Measurements from ENCODE around the gene APOBEC3A. TPM values are rescaled to one million over a fixed set of nuclear protein-coding genes. Genes with fewer than 3 reads are reported as not detected.
"Not testable (repeated sequence)": the region's sequence is repeated elsewhere in the genome, so short reads cannot be mapped to it uniquely, and the experiment has no call there.

The APOBEC3A gene
- polyA plus RNA-seq, 1 experiment = not detected

DNA sequence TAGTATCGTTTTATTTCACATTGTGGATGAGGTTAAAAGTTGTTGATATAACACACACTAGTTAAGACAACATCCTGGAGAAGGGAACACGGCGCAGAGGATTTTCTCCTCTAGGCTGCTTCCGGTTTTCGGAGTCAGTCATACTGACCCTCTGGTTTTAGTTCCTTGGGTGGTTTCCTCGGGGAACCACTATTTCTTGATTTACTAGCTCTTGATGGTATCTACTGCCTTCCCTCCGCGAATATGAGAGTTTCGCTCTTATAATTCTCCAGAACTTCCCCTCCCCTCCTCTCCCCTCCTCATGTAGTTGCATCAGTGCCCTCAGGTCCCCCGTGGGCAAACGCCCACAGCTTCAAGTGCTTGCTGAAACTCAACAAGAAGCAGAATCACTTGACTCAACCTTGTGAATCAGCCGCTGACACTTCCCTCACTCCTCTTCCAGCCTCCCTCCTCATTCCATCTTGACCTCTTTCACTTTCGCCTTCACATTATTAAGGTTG, 15.9 kb upstream of the APOBEC3A start:
- ChIA-PET CTCF (interaction anchor here (0.6 to 3.1 kb wide), 3 partner anchors 14 to 197 kb away, joined by 4 to 11 read pairs (median 10); no protein-coding TSS in a partner anchor), POLR2A (no interaction called here)
- H3K27me3 ChIP-seq (ENCODE audit: control insufficient read depth, insufficient read depth, low read length) = peaks cover 18% of the 10 kb centered on the region
- H3K36me3 ChIP-seq (ENCODE audit: control insufficient read depth, insufficient read depth, low read length) = no peaks in the 10 kb centered on the region
- no peak for DNase-seq (ENCODE audit: low read depth)
- H3K4me3 ChIP-seq (ENCODE audit: low read depth, low read length) = no peak overlapping the region
- TF ChIP-seq, protein P1, sequence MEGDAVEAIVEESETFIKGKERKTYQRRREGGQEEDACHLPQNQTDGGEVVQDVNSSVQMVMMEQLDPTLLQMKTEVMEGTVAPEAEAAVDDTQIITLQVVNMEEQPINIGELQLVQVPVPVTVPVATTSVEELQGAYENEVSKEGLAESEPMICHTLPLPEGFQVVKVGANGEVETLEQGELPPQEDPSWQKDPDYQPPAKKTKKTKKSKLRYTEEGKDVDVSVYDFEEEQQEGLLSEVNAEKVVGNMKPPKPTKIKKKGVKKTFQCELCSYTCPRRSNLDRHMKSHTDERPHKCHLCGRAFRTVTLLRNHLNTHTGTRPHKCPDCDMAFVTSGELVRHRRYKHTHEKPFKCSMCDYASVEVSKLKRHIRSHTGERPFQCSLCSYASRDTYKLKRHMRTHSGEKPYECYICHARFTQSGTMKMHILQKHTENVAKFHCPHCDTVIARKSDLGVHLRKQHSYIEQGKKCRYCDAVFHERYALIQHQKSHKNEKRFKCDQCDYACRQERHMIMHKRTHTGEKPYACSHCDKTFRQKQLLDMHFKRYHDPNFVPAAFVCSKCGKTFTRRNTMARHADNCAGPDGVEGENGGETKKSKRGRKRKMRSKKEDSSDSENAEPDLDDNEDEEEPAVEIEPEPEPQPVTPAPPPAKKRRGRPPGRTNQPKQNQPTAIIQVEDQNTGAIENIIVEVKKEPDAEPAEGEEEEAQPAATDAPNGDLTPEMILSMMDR (IDR thresholded peaks at IDR 0.05; ENCODE audit: insufficient read depth, low read depth, low read length) = no peak

DNA sequence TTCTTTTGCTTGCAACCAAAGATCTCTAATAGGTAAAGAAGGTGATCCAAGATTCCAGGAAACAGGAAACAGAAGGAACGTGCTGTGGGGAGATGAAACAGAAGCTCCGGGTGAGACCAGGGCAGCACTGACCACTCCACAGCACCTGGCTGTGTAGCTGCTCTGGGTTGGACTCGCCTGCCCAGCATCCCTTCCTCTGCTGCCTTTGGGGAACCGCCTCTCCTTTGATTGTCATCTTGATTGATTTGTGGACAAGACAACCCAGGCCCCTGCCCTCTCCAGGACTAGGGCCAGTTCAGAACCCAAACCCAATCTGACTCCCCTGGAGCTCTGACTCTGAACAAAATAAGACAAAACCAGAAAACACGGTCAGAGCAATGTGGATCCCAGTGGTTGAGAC, 14.7 kb upstream of the APOBEC3A start:
- ChIA-PET CTCF (interaction anchor here (1.4 to 1.8 kb wide), 2 partner anchors 11 to 15 kb away, joined by 6 read pairs; no protein-coding TSS in a partner anchor), POLR2A (no interaction called here)
- no peaks in the 10 kb centered on the region for H3K36me3 ChIP-seq (ENCODE audit: control insufficient read depth, insufficient read depth, low read length)
- TF ChIP-seq, protein P1 (IDR thresholded peaks at IDR 0.05; ENCODE audit: insufficient read depth, low read depth, low read length) = no peak
- DNase-seq (ENCODE audit: low read depth) = no peak
- no peak overlapping the region for H3K4me3 ChIP-seq (ENCODE audit: low read depth, low read length)
- H3K27me3 ChIP-seq (ENCODE audit: control insufficient read depth, insufficient read depth, low read length) = peaks cover 24% of the 10 kb centered on the region

DNA sequence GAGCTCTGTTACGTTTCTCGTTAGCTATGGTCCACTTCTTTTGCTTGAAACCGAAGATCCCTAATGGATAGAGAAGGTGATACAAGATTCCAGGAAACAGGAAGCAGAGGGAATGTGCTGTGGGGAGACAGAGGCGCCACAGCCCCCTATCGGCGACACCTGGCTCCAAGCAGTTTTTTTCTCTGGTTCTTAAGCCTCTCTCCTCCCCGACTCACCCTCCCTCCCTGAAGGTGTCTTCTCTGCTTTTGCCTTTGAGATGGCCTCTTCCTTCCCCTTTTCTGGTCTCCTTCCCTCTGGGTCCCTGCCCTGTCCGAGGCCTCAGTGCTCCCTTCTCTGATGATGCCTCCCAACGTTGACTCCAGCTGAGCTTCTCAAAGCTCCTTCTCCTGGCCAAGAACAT, 14.2 kb upstream of the APOBEC3A start:
- ChIA-PET POLR2A (no interaction called here), CTCF (interaction anchor here (1.4 to 1.8 kb wide), 2 partner anchors 11 to 16 kb away, joined by 6 read pairs; no protein-coding TSS in a partner anchor)
- no peak for DNase-seq (ENCODE audit: low read depth)
- H3K4me3 ChIP-seq (ENCODE audit: low read depth, low read length) = no peak overlapping the region
- peaks cover 24% of the 10 kb centered on the region for H3K27me3 ChIP-seq (ENCODE audit: control insufficient read depth, insufficient read depth, low read length)
- H3K36me3 ChIP-seq (ENCODE audit: control insufficient read depth, insufficient read depth, low read length) = no peaks in the 10 kb centered on the region
- TF ChIP-seq, protein P1 (IDR thresholded peaks at IDR 0.05; ENCODE audit: insufficient read depth, low read depth, low read length) = no peak

DNA sequence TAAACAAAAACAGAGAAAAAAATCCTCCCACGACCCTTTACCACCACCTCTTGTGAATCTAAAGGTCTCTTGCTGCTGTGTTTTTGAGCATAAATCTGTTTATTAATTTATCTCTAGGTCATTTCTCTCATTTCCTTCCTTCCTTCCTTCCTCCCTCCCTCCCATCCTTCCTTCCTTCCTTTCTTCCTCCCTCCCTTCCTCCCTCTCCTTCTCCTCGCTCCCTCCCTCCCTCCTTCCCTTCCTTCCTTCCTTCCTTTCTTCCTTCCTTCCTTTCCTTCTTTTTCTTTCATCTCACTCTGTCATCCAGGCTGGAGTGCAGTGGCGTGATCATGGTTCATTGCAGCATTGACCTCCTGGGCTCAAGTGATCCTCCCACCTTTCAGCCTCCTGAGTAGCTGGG, 13.5 kb upstream of the APOBEC3A start:
- TF ChIP-seq, protein P1 (IDR thresholded peaks at IDR 0.05; ENCODE audit: insufficient read depth, low read depth, low read length) = no peak
- no peak for DNase-seq (ENCODE audit: low read depth)
- Histone ChIP-seq H3K36me3 (ENCODE audit: control insufficient read depth, insufficient read depth, low read length) (no peaks in the 10 kb centered on the region), H3K27me3 (ENCODE audit: control insufficient read depth, insufficient read depth, low read length) (peaks cover 28% of the 10 kb centered on the region), H3K4me3 (ENCODE audit: low read depth, low read length) (no peak overlapping the region)
- CTCF ChIA-PET = interaction anchor here (1.1 to 1.8 kb wide), 3 partner anchors 12 to 17 kb away, joined by 4 to 6 read pairs (median 6); no protein-coding TSS in a partner anchor
- POLR2A ChIA-PET = no interaction called here

DNA sequence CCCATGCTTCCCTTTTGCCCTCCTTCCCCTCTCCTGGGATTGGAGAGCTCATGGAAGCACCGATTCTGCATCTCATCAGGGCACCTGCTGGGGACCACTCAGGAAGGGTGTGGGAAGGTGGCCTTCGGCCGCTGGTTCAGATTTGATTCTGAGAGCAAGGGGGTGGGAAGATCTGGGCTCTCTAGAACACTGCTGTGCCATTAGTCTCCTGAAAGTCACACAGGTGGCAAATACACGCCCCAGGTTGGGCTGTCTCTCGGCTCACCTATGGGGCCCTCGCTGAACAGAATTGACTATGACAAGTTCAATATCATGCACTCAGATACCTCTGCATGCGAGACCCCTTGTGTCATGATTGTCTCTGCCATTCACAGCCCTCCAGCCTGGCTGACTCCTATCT, 12.8 kb upstream of the APOBEC3A start:
- Histone ChIP-seq H3K27me3 (ENCODE audit: control insufficient read depth, insufficient read depth, low read length) (peaks cover 26% of the 10 kb centered on the region), H3K36me3 (ENCODE audit: control insufficient read depth, insufficient read depth, low read length) (no peaks in the 10 kb centered on the region), H3K4me3 (ENCODE audit: low read depth, low read length) (no peak overlapping the region)
- TF ChIP-seq, protein P1 (IDR thresholded peaks at IDR 0.05; ENCODE audit: insufficient read depth, low read depth, low read length) = no peak
- no peak for DNase-seq (ENCODE audit: low read depth)
- CTCF ChIA-PET = interaction anchor here (1.1 kb wide), 1 partner anchor 17 kb away, joined by 4 read pairs; no protein-coding TSS in a partner anchor
- POLR2A ChIA-PET = no interaction called here

DNA sequence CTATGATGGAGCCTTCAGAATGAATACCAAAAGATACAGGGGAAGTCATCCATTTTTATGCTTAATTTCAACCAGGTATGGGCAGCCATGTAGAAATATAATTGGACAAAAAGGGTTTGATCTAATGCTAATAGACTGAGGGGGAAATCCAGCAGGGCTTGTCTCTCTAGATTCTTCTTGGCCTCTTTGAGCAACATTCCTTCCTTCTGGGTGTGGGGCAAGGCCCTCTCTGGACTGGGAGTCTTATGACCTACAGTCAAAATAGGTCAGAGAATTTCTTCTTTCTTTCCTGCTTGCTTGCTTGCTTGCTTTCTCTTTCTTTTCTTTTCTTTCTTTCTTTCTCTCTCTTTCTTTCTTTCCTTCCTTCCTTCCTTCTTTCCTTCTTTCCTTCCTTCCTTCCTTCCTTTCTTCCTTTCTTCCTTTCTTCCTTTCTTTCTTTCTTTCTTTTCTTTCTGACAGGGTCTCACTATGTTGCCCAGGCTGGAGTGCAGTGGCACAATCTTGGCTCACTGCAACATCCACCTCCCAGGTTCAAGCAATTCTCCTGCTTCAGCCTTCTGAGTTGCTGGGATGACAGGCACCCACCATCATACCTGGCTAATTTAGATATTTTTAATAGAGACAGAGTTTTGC, 11.6 kb upstream of the APOBEC3A start:
- CTCF ChIA-PET; H3K36me3 ChIP-seq (ENCODE audit: control insufficient read depth, insufficient read depth, low read length); DNase-seq (ENCODE audit: low read depth); H3K4me3 ChIP-seq (ENCODE audit: low read depth, low read length); POLR2A ChIA-PET: not testable (repeated sequence)
- peaks cover 28% of the 10 kb centered on the region for H3K27me3 ChIP-seq (ENCODE audit: control insufficient read depth, insufficient read depth, low read length)

Data from BJ (cell line).